Fibroblast of lung (primary cell): Measurements from ENCODE around the gene MTHFR. TPM values are rescaled to one million over a fixed set of nuclear protein-coding genes. Genes with fewer than 3 reads are reported as not detected.

Experiments used
- polyA plus RNA-seq, 2 donors: library from polyadenylated mRNA; depleted of rRNA in 1 of 2; stranded (reverse) in 1 of 2; unstranded in 1 of 2; fragments of >200 nt; gene quantifications; 2 replicates each; pipeline ENCODE4 v1.2.1, GENCODE V29; 2011 to 2012; ENCODE audit warnings: missing spikeins in 1 of 2
- total RNA-seq: library from RNA; depleted of rRNA; stranded (reverse); fragments of >200 nt; gene quantifications from 2 replicates; pipeline ENCODE4 v1.2.1, GENCODE V29; 2014

The MTHFR gene
- total and polyA plus RNA-seq, 2 donors (not counting 1 experiment from before 2014, with no cell fraction given) = 16.3 to 87.4 TPM

Other genes with a start within 250 kb of the MTHFR start
- gene FBXO2, start 151.5 kb downstream of the MTHFR start, total RNA-seq = 2.3 and 2.6 TPM in 2 replicates
- gene FBXO2, start 151.5 kb downstream of the MTHFR start, polyA plus RNA-seq = 0.81 and 0.87 TPM in 2 replicates
- 17.8 and 19.5 TPM in 2 replicates for gene FBXO44, start 151.1 kb downstream of the MTHFR start, total RNA-seq
- gene FBXO44, start 151.1 kb downstream of the MTHFR start, polyA plus RNA-seq = 7.9 and 8.1 TPM in 2 replicates
- 7.4 and 11.4 TPM in 2 replicates for gene FBXO6, start 141.8 kb downstream of the MTHFR start, total RNA-seq
- 7.3 and 8.0 TPM in 2 replicates for gene FBXO6, start 141.8 kb downstream of the MTHFR start, polyA plus RNA-seq
- 43.4 and 48.9 TPM in 2 replicates for gene MAD2L2, start 124.8 kb downstream of the MTHFR start, total RNA-seq
- 35.0 and 59.3 TPM in 2 replicates for gene MAD2L2, start 124.8 kb downstream of the MTHFR start, polyA plus RNA-seq
- gene DRAXIN, start 114.3 kb downstream of the MTHFR start, total RNA-seq = 0.50 and 0.51 TPM in 2 replicates
- gene DRAXIN, start 114.3 kb downstream of the MTHFR start, polyA plus RNA-seq = 0.03 and 0.21 TPM in 2 replicates
- gene AGTRAP, start 69.8 kb downstream of the MTHFR start, total RNA-seq = 47.3 and 58.8 TPM in 2 replicates
- gene AGTRAP, start 69.8 kb downstream of the MTHFR start, polyA plus RNA-seq = 21.0 and 25.5 TPM in 2 replicates
- gene C1orf167, start 43.8 kb downstream of the MTHFR start, total RNA-seq = 0.99 and 1.3 TPM in 2 replicates
- gene C1orf167, start 43.8 kb downstream of the MTHFR start, polyA plus RNA-seq = 0.28 and 0.39 TPM in 2 replicates
- gene CLCN6, start 227 bp upstream of the MTHFR start, total RNA-seq = 10.3 and 19.3 TPM in 2 replicates
- gene CLCN6, start 227 bp upstream of the MTHFR start, polyA plus RNA-seq = 13.8 and 15.3 TPM in 2 replicates
- not detected in 2 replicates for gene NPPA, start 41.8 kb upstream of the MTHFR start, total RNA-seq
- not detected in 2 replicates for gene NPPA, start 41.8 kb upstream of the MTHFR start, polyA plus RNA-seq
- not detected in 2 replicates for gene NPPB, start 53.0 kb upstream of the MTHFR start, total RNA-seq
- gene NPPB, start 53.0 kb upstream of the MTHFR start, polyA plus RNA-seq = not detected in 2 replicates
- 38.8 and 39.3 TPM in 2 replicates for gene KIAA2013, start 120.5 kb upstream of the MTHFR start, total RNA-seq
- gene KIAA2013, start 120.5 kb upstream of the MTHFR start, polyA plus RNA-seq = 31.7 and 35.3 TPM in 2 replicates
- 137 and 210 TPM in 2 replicates for gene PLOD1, start 128.8 kb upstream of the MTHFR start, total RNA-seq
- gene PLOD1, start 128.8 kb upstream of the MTHFR start, polyA plus RNA-seq = 162 and 278 TPM in 2 replicates
- 40.8 and 52.5 TPM in 2 replicates for gene MFN2, start 174.5 kb upstream of the MTHFR start, total RNA-seq
- 50.6 and 68.7 TPM in 2 replicates for gene MFN2, start 174.5 kb upstream of the MTHFR start, polyA plus RNA-seq
- gene MIIP, start 213.5 kb upstream of the MTHFR start, total RNA-seq = 27.1 and 28.8 TPM in 2 replicates
- 5.2 and 7.1 TPM in 2 replicates for gene MIIP, start 213.5 kb upstream of the MTHFR start, polyA plus RNA-seq